Lung (tissue), 12 donors: ENCODE data around the gene TRIM54. TPM values are rescaled to one million over a fixed set of nuclear protein-coding genes. Genes with fewer than 3 reads are reported as not detected.

ENCODE experiments used
- ATAC-seq: fragments of 200-7000 bp; cut with Tn5 transposase; one replicate; pipeline ENCODE4 v1.9.1; 2020; ENCODE audit warnings: moderate number of reproducible peaks; ENCODE audit not compliant: insufficient read depth, low FRiP score
- DNase-seq, 3 donors: peaks; one replicate each; pipeline ENCODE4 v3.0.0-alpha.2; 2013 to 2017
- H3K27ac ChIP-seq, 2 donors: one replicate each; pipeline ENCODE4 v1.5.1; 2013; ENCODE audit warnings: mild to moderate bottlenecking in 2 of 2, moderate library complexity in 2 of 2, control low read depth in 1 of 2, inconsistent platforms in 1 of 2, low read depth in 1 of 2, low read length in 1 of 2
- H3K27me3 ChIP-seq, 3 donors: one replicate each; pipeline ENCODE4 v1.5.1; 2013; ENCODE audit warnings: low read length in 2 of 3; ENCODE audit not compliant: control insufficient read depth in 3 of 3, insufficient read depth in 3 of 3
- H3K36me3 ChIP-seq, 4 donors: one replicate each; pipeline ENCODE4 v1.5.1; 2013; ENCODE audit warnings: low read length in 4 of 4, mild to moderate bottlenecking in 1 of 4, moderate library complexity in 1 of 4; ENCODE audit not compliant: control insufficient read depth in 4 of 4, insufficient read depth in 4 of 4
- H3K4me1 ChIP-seq, 5 donors: one replicate each; pipeline ENCODE4 v1.5.1; 2013; ENCODE audit warnings: low read length in 5 of 5, mild to moderate bottlenecking in 2 of 5, moderate library complexity in 1 of 5; ENCODE audit not compliant: control insufficient read depth in 5 of 5, insufficient read depth in 5 of 5
- H3K4me3 ChIP-seq: one replicate; pipeline ENCODE4 v1.5.1; 2013; ENCODE audit warnings: mild to moderate bottlenecking, control low read depth, moderate library complexity
- H3K9ac ChIP-seq, 2 donors: one replicate each; pipeline ENCODE4 v1.5.1; 2013; ENCODE audit warnings: low read length in 2 of 2, control low read depth in 1 of 2; ENCODE audit not compliant: insufficient read depth in 1 of 2
- H3K9me3 ChIP-seq, 4 donors: one replicate each; pipeline ENCODE4 v1.5.1; 2013; ENCODE audit warnings: low read length in 3 of 4, mild to moderate bottlenecking in 1 of 4, moderate library complexity in 1 of 4; ENCODE audit not compliant: control insufficient read depth in 4 of 4, insufficient read depth in 3 of 4
- WGBS, 2 donors: extraction: QIAGEN DNeasy Blood & Tissue Kit; methylation state at CpG; one replicate each; pipeline ENCODE4 v1.1.7; 2013; 5-methylcytosine and 5-hydroxymethylcytosine counted together
- polyA plus RNA-seq, 2 donors: library from polyadenylated mRNA; stranded (reverse); fragments of 200-250 nt; gene quantifications; one replicate each; pipeline ENCODE4 v1.2.1, GENCODE V29; 2013
- total RNA-seq, 2 donors: library from RNA; depleted of rRNA in 1 of 2; stranded (reverse); fragments of >200 nt in 1 of 2; gene quantifications; one replicate each; pipeline ENCODE4 v1.2.1, GENCODE V29; 2014 to 2021
- TF ChIP-seq, protein P1 (sequence below): IDR thresholded peaks from 2 replicates; pipeline ENCODE4 v1.5.1; 2012; ENCODE audit warnings: mild to moderate bottlenecking; ENCODE audit errors: control extremely low read depth, extremely low read depth
- donor health status: control.
- donor health status: control.
- donor health status: Bipolar disorder and iron deficiency.
- donor health status: healthy.
- donor health status: DM: yes; HTN: yes; CAD: no.

The TRIM54 gene
- total and polyA plus RNA-seq, 4 donors, result 0.09 to 0.48 (median 0.13) TPM

DNA sequence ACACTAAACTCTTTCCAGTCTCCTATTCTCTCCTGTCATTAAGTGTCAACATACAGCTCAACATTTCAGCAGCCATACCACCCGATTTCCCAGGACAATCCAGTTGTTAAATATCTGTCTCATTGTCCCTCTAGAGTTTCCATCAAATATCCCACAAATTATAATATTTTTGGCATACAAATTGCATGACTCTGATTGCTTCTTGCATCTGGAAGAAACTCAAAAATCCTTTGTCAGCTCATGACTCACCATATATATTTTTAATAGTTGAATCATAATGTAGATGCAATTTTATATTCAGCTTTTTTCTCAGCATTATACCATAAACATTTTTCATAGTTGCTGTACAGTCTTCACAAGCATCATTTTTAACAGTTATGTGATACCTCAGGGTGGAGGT lies 26.6 kb upstream of the TRIM54 start:
- ATAC-seq, result no peak
- TF ChIP-seq, protein P1, sequence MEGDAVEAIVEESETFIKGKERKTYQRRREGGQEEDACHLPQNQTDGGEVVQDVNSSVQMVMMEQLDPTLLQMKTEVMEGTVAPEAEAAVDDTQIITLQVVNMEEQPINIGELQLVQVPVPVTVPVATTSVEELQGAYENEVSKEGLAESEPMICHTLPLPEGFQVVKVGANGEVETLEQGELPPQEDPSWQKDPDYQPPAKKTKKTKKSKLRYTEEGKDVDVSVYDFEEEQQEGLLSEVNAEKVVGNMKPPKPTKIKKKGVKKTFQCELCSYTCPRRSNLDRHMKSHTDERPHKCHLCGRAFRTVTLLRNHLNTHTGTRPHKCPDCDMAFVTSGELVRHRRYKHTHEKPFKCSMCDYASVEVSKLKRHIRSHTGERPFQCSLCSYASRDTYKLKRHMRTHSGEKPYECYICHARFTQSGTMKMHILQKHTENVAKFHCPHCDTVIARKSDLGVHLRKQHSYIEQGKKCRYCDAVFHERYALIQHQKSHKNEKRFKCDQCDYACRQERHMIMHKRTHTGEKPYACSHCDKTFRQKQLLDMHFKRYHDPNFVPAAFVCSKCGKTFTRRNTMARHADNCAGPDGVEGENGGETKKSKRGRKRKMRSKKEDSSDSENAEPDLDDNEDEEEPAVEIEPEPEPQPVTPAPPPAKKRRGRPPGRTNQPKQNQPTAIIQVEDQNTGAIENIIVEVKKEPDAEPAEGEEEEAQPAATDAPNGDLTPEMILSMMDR, result no peak
- no peaks in the 10 kb centered on the region for H3K9me3 ChIP-seq
- H3K4me3 ChIP-seq, result no peak overlapping the region
- DNase-seq, result no peak
- H3K27ac ChIP-seq, result no peak overlapping the region
- WGBS, 2 donors, result 34 to 82% methylated on average over 1 of the region's 1 CpG
- H3K36me3 ChIP-seq, result no peaks in the 10 kb centered on the region
- H3K27me3 ChIP-seq, result peaks cover 0 to 43% (median 17%) of the 10 kb centered on the region in 3 donors
- no peak overlapping the region for H3K9ac ChIP-seq
- H3K4me1 ChIP-seq, result no peaks in the 10 kb centered on the region

DNA sequence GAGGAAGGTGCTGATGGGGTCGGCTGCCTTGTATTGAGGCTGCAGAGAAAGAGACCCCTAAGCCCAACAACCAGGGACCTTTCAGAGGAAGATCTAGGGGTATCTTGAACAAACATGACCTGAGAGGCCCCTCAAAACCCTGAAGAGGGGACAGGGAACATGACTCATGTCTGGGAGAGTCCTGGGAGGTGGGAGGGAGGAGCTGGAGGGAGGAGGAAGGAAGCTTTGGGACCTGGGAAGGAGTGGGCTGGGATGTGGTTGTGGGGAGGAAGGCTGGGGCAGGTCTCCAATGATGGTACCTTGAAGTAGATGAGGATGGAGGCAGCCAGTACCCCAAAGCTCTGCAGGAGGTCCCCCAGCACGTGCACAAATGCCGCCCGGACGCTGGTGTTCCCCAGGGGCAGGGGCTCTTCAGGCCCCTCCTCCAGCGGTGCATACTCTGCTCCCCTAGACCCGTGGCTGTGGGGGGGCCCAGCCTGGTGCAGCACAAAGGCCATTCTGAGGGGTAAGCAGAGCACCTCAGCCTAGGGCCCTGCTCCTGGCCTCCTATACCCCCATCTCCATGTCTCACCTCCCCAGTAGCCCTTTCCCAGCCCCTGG lies 25.3 kb upstream of the TRIM54 start:
- DNase-seq (no peak), ATAC-seq (no peak)
- WGBS, 2 donors, result 77 to 81% methylated on average over 7 of the region's 7 CpGs
- TF ChIP-seq, protein P1, result no peak
- H3K27me3 ChIP-seq, result peaks cover 0 to 56% (median 25%) of the 10 kb centered on the region in 3 donors
- no peak overlapping the region for H3K27ac ChIP-seq
- H3K9me3 ChIP-seq, result no peaks in the 10 kb centered on the region
- no peaks in the 10 kb centered on the region for H3K36me3 ChIP-seq
- no peak overlapping the region for H3K4me3 ChIP-seq
- H3K9ac ChIP-seq, result no peak overlapping the region
- H3K4me1 ChIP-seq, result peaks cover 0 to 1% (median 0%) of the 10 kb centered on the region in 5 donors

DNA sequence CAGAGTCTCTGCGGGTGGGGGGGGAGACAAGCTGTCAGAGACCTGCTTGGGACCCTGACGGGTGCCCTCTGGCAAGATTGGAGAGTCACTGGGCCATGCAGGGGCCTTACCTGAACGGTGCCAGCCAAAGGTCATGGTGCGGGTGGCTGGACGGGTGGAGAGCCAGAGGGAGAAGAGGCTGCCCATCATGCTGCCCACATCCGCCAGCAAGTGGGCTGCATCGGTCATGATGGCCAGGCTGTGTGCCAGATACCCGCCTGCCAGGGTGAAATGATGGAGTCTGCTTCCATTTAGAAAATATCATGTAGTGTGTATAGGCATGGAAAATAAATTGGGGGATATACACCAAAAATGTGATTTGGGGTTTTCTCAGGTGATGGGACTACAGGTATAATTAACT lies 24.2 kb upstream of the TRIM54 start:
- ATAC-seq, result no peak
- WGBS, 2 donors, result 86 to 97% methylated on average over 8 of the region's 8 CpGs
- TF ChIP-seq, protein P1, result no peak
- H3K27me3 ChIP-seq, result peaks cover 0 to 56% (median 25%) of the 10 kb centered on the region in 3 donors
- no peaks in the 10 kb centered on the region for H3K9me3 ChIP-seq
- H3K4me3 ChIP-seq, result no peak overlapping the region
- no peak overlapping the region for H3K9ac ChIP-seq
- peaks cover 0 to 7% (median under 1%) of the 10 kb centered on the region in 5 donors for H3K4me1 ChIP-seq
- no peaks in the 10 kb centered on the region for H3K36me3 ChIP-seq
- DNase-seq, result no peak
- no peak overlapping the region for H3K27ac ChIP-seq
